ENCODE measurements around the gene DYRK1B. TPM values are rescaled to one million over a fixed set of nuclear protein-coding genes. Genes with fewer than 3 reads are reported as not detected.

DYRK1B gene
- total RNA-seq, 1 experiment from 2014 or later = 16.0 TPM

DNA sequence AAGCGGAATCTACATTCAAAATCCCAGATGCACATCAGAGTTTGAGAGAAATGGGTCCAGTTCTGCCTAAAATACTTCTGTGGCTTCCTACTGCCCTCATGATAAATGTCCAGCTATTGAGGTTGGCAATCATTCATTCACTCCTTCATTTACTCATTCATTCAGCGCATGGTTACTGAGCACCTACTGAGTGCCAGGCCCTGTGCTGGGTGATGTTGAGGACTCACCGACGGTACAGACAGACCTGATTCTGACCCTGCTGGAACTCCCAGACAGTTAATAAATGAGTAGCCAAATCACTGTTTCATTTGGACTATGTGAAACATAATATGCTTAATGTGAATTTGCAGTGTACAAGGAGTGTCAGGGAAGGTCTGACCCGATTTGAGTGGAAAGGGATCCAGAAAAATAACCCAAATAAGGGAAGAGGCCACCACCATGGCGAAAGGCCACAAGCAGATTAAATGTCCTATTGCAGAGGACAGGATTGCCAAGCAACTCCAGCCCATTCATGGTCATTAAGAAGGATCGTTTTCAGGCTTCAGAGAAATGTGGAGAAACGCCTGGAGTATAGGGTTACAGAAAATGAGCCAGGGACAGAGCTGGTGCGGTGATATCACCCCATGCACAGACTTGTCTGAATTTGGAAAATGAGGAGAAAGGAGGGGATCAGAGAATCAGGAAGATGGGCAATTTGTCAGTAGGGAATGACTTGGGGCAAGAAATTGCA lies 20.5 kb downstream of the DYRK1B start:
- BruUV-seq (replicated peaks) = no TSS peak
- Histone ChIP-seq H3K27me3 (replicated peaks; ENCODE audit: insufficient read depth, low read depth, low read length, poor library complexity) (no peaks in the 10 kb centered on the region), H3K9me3 (ENCODE audit: low read depth, low read length, poor library complexity, severe bottlenecking) (no peaks in the 10 kb centered on the region), H3K4me1 (ENCODE audit: insufficient read depth, low read length, poor library complexity, severe bottlenecking) (no peaks in the 10 kb centered on the region), H3K36me3 (ENCODE audit: insufficient read depth, low read length, poor library complexity, severe bottlenecking) (no peaks in the 10 kb centered on the region), H3K27ac (ENCODE audit: low read depth, low read length, poor library complexity, severe bottlenecking) (no peak overlapping the region), H3K4me3 (ENCODE audit: low read depth, low read length, poor library complexity, severe bottlenecking) (no peak overlapping the region)
- POLR2A ChIA-PET (ENCODE audit: low non-redundant PET) = no interaction called here
- CTCF ChIA-PET = no interaction called here
- TF ChIP-seq, protein P1, sequence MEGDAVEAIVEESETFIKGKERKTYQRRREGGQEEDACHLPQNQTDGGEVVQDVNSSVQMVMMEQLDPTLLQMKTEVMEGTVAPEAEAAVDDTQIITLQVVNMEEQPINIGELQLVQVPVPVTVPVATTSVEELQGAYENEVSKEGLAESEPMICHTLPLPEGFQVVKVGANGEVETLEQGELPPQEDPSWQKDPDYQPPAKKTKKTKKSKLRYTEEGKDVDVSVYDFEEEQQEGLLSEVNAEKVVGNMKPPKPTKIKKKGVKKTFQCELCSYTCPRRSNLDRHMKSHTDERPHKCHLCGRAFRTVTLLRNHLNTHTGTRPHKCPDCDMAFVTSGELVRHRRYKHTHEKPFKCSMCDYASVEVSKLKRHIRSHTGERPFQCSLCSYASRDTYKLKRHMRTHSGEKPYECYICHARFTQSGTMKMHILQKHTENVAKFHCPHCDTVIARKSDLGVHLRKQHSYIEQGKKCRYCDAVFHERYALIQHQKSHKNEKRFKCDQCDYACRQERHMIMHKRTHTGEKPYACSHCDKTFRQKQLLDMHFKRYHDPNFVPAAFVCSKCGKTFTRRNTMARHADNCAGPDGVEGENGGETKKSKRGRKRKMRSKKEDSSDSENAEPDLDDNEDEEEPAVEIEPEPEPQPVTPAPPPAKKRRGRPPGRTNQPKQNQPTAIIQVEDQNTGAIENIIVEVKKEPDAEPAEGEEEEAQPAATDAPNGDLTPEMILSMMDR (conservative IDR thresholded peaks at IDR 0.05; ENCODE audit: low read depth, low read length) = no peak
- no peak for TF ChIP-seq EZH2 (IDR thresholded peaks at IDR 0.05; ENCODE audit: borderline replicate concordance, low read depth, low read length, poor library complexity, severe bottlenecking)
- intact Hi-C loops (cut with micrococcal nuclease; ENCODE audit: unreplicated experiment) = no loop called here
- no peak for DNase-seq (ENCODE audit: low spot score)

DNA sequence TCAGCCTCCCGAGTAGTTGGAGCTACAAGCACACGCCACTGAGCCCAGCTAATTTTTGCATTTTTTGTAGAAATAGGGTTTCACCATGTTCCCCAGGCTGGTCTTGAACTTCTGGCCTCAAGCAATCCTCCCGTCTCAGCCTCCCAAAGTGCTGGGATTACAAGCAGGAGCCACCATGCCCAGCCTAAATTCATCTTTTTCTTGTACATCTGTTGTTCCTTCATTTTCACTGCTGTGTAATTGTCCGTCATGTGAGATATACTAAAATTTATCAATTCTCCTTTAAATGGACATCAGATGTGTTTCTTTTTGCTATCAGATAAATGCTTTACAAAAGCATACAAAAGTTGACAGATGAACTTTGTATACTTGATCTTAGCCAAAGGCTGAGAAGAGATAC lies 22.9 kb downstream of the DYRK1B start:
- no peak for TF ChIP-seq EZH2 (IDR thresholded peaks at IDR 0.05; ENCODE audit: borderline replicate concordance, low read depth, low read length, poor library complexity, severe bottlenecking)
- TF ChIP-seq, protein P1 (conservative IDR thresholded peaks at IDR 0.05; ENCODE audit: low read depth, low read length) = no peak
- Histone ChIP-seq H3K36me3 (ENCODE audit: insufficient read depth, low read length, poor library complexity, severe bottlenecking) (no peaks in the 10 kb centered on the region), H3K27ac (ENCODE audit: low read depth, low read length, poor library complexity, severe bottlenecking) (no peak overlapping the region), H3K4me3 (ENCODE audit: low read depth, low read length, poor library complexity, severe bottlenecking) (no peak overlapping the region), H3K4me1 (ENCODE audit: insufficient read depth, low read length, poor library complexity, severe bottlenecking) (no peaks in the 10 kb centered on the region), H3K9me3 (ENCODE audit: low read depth, low read length, poor library complexity, severe bottlenecking) (no peaks in the 10 kb centered on the region), H3K27me3 (replicated peaks; ENCODE audit: insufficient read depth, low read depth, low read length, poor library complexity) (no peaks in the 10 kb centered on the region)
- DNase-seq (ENCODE audit: low spot score) = no peak
- no TSS peak for BruUV-seq (replicated peaks)
- CTCF ChIA-PET = no interaction called here
- intact Hi-C loops (cut with micrococcal nuclease; ENCODE audit: unreplicated experiment) = no loop called here
- POLR2A ChIA-PET (ENCODE audit: low non-redundant PET) = no interaction called here

DNA sequence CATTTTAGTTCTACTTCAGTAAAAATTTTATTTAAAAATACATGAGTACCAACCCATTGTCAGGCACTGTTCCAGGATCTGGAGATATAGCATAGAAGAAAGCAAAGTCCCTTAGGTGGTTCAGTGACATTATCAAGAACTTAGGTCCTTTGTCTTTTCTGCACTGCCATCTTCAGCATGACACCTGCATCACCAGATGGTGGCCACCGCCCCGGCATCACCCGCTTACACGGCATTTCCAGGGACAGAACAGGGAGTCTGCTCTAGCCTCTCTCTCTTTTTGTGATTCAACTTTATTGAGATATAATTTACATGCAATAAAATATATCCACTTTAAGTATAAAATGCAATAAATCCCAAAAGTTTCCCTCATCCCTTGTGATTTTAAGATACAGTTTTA lies 23.5 kb downstream of the DYRK1B start:
- Histone ChIP-seq H3K4me3 (ENCODE audit: low read depth, low read length, poor library complexity, severe bottlenecking) (no peak overlapping the region), H3K27ac (ENCODE audit: low read depth, low read length, poor library complexity, severe bottlenecking) (no peak overlapping the region), H3K36me3 (ENCODE audit: insufficient read depth, low read length, poor library complexity, severe bottlenecking) (no peaks in the 10 kb centered on the region), H3K4me1 (ENCODE audit: insufficient read depth, low read length, poor library complexity, severe bottlenecking) (no peaks in the 10 kb centered on the region), H3K9me3 (ENCODE audit: low read depth, low read length, poor library complexity, severe bottlenecking) (no peaks in the 10 kb centered on the region), H3K27me3 (replicated peaks; ENCODE audit: insufficient read depth, low read depth, low read length, poor library complexity) (no peaks in the 10 kb centered on the region)
- CTCF ChIA-PET = no interaction called here
- BruUV-seq (replicated peaks) = no TSS peak
- intact Hi-C loops (cut with micrococcal nuclease; ENCODE audit: unreplicated experiment) = no loop called here
- POLR2A ChIA-PET (ENCODE audit: low non-redundant PET) = no interaction called here
- DNase-seq (ENCODE audit: low spot score) = no peak
- no peak for TF ChIP-seq EZH2 (IDR thresholded peaks at IDR 0.05; ENCODE audit: borderline replicate concordance, low read depth, low read length, poor library complexity, severe bottlenecking)
- TF ChIP-seq, protein P1 (conservative IDR thresholded peaks at IDR 0.05; ENCODE audit: low read depth, low read length) = no peak

Data from A673 (cell line).